Esophagus squamous epithelium (tissue), 5 donors: ENCODE measurements around the gene HERC4. TPM values are rescaled to one million over a fixed set of nuclear protein-coding genes. Genes with fewer than 3 reads are reported as not detected.
"Not testable (repeated sequence)": the region's sequence is repeated elsewhere in the genome, so short reads cannot be mapped to it uniquely, and the experiment has no call there.

ENCODE experiments used
- DNase-seq: peaks from one replicate; lab custom pipeline; 2025; lab: John Stamatoyannopoulos, UW
- H3K27ac ChIP-seq, 4 donors: fragments of 200-600 bp; sonication (generic); one replicate each; pipeline ENCODE4 v1.5.1; 2016 to 2019; ENCODE audit warnings: mild to moderate bottlenecking in 1 of 4
- H3K27me3 ChIP-seq, 4 donors: fragments of 200-600 bp; sonication (generic); 1 replicate in 3 of 4; 2 replicates in 1 of 4; pipeline versions ENCODE4 v1.5.1 to v1.6.0; 2017 to 2021; ENCODE audit warnings: antibody characterized with exemption in 1 of 4
- H3K36me3 ChIP-seq, 3 donors: fragments of 200-600 bp; sonication (generic); one replicate each; pipeline ENCODE4 v1.5.1; 2016 to 2019
- H3K4me1 ChIP-seq, 3 donors: fragments of 200-600 bp; sonication (generic); one replicate each; pipeline ENCODE4 v1.5.1; 2017 to 2019
- H3K4me3 ChIP-seq, 4 donors: fragments of 200-600 bp; sonication (generic); 1 replicate in 3 of 4; 2 replicates in 1 of 4; pipeline ENCODE4 v1.5.1; 2016 to 2019; ENCODE audit warnings: mild to moderate bottlenecking in 2 of 4, moderate library complexity in 1 of 4
- H3K9me3 ChIP-seq, 3 donors: fragments of 200-600 bp; sonication (generic); one replicate each; pipeline ENCODE4 v1.5.1; 2016 to 2019
- POLR2A ChIP-seq, 4 donors: fragments of 450-650 bp; IDR thresholded peaks; one replicate each; pipeline ENCODE4 v1.6.1; 2017; ENCODE audit warnings: antibody characterized with exemption in 4 of 4, mild to moderate bottlenecking in 4 of 4, moderate library complexity in 3 of 4
- WGBS, 2 donors: methylation state at CpG; one replicate each; pipeline ENCODE4 v1.1.5; 2018; 5-methylcytosine and 5-hydroxymethylcytosine counted together
- intact Hi-C: fragments of 100-400 bp; cut with DNase I; formaldehyde crosslinking; loops from one replicate; pipeline ENCODE4 v1.15.0; 2022
- total RNA-seq, 4 donors: library from RNA; depleted of rRNA; stranded (reverse); fragments of >200 nt; gene quantifications; one replicate each; pipeline ENCODE4 v1.1.0, GENCODE V29; 2016
- TF ChIP-seq, protein P1 (sequence below), 6 experiments: fragments of 450-650 bp in 4 of 6; fragments of 200-600 bp in 2 of 6; sonication (generic) in 2 of 6; IDR thresholded peaks; one replicate each; pipeline ENCODE4 v1.5.1; 2016 to 2019; ENCODE audit warnings: antibody characterized with exemption in 6 of 6, mild to moderate bottlenecking in 4 of 6, moderate library complexity in 4 of 6
- donor health status: DM: yes; HTN: yes; CAD: no.

HERC4 gene
- total RNA-seq, 4 donors from 2014 or later: 23.6 to 47.5 (median 35.0) TPM

DNA sequence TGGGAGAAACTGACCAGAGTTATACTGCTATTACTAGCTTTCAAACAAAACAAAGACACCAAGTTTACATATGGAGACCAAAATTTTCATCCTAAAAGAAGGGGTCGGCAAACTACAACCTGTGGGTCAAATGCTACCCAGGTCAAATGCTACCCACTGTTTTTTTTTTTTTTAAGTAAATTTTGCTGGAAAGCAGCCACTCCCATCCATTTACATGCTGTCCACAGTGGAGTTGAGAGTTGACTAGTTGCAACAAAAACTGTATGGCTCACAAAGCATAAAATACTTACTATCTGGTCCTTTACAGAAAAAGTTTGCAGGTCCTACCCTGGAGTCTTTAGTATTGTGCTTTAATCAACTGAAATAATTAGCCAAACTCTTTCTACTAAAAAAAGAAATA lies 99.2 kb downstream of the HERC4 start:
- intact Hi-C loops: no loop called here
- Histone ChIP-seq H3K4me1 (no peaks in the 10 kb centered on the region), H3K9me3 (peaks cover 0 to 14% (median 7%) of the 10 kb centered on the region in 3 donors), H3K4me3 (no peak overlapping the region), H3K36me3 (peaks cover 5 to 97% (median 20%) of the 10 kb centered on the region in 3 donors), H3K27me3 (no peaks in the 10 kb centered on the region), H3K27ac (no peak overlapping the region)
- no peak for DNase-seq
- 88 to 89% methylated on average over 1 of the region's 1 CpG for WGBS, 2 donors
- no peak for TF ChIP-seq POLR2A (IDR thresholded peaks at IDR 0.05)
- TF ChIP-seq, protein P1, sequence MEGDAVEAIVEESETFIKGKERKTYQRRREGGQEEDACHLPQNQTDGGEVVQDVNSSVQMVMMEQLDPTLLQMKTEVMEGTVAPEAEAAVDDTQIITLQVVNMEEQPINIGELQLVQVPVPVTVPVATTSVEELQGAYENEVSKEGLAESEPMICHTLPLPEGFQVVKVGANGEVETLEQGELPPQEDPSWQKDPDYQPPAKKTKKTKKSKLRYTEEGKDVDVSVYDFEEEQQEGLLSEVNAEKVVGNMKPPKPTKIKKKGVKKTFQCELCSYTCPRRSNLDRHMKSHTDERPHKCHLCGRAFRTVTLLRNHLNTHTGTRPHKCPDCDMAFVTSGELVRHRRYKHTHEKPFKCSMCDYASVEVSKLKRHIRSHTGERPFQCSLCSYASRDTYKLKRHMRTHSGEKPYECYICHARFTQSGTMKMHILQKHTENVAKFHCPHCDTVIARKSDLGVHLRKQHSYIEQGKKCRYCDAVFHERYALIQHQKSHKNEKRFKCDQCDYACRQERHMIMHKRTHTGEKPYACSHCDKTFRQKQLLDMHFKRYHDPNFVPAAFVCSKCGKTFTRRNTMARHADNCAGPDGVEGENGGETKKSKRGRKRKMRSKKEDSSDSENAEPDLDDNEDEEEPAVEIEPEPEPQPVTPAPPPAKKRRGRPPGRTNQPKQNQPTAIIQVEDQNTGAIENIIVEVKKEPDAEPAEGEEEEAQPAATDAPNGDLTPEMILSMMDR (IDR thresholded peaks at IDR 0.05): no peak

- no peak overlapping the region for H3K4me3 ChIP-seq
- no peak overlapping the region for H3K27ac ChIP-seq
- peaks cover 0 to 17% (median 7%) of the 10 kb centered on the region in 3 donors for H3K9me3 ChIP-seq
- no peaks in the 10 kb centered on the region for H3K27me3 ChIP-seq
- no peak for TF ChIP-seq POLR2A (IDR thresholded peaks at IDR 0.05)
- TF ChIP-seq, protein P1 (IDR thresholded peaks at IDR 0.05): no peak
- intact Hi-C loops: no loop called here
- peaks cover 0 to 79% (median 5%) of the 10 kb centered on the region in 3 donors for H3K36me3 ChIP-seq
- no peaks in the 10 kb centered on the region for H3K4me1 ChIP-seq
- 95 to 100% methylated on average over 1 of the region's 1 CpG for WGBS, 2 donors
- DNase-seq: no peak
Measured at GRCh38 chr10:67971311-67971710, 103.8 kb downstream of the HERC4 start.

DNA sequence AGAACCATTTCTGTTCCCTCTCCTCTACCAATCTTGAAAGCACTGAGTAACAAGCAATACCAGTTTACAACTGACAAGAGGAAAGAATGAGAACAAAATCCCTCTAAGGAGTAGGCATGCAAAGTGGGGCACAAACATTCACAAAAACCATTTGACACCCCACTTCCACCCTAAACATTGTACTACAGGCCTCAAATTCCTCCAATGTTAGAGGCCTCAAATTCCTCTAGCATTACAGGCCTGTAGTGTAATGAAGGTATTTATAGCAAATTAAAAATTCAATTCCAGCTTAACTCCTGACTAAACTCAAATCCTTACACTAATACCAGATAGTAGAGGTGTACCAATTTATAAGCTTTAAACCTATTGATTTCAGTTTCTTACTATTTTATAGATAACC lies 105.2 kb downstream of the HERC4 start:
- TF ChIP-seq, protein P1 (IDR thresholded peaks at IDR 0.05): no peak
- TF ChIP-seq POLR2A (IDR thresholded peaks at IDR 0.05): no peak
- DNase-seq: no peak
- intact Hi-C loops: no loop called here
- no peak overlapping the region for H3K27ac ChIP-seq
- no peaks in the 10 kb centered on the region for H3K27me3 ChIP-seq
- no peak overlapping the region for H3K4me3 ChIP-seq
- H3K36me3 ChIP-seq: peaks cover 0 to 79% (median 5%) of the 10 kb centered on the region in 3 donors
- H3K4me1 ChIP-seq: no peaks in the 10 kb centered on the region
- peaks cover 0 to 17% (median 7%) of the 10 kb centered on the region in 3 donors for H3K9me3 ChIP-seq

- 63 to 92% methylated on average over 4 of the region's 4 CpGs for WGBS, 2 donors
- H3K9me3 ChIP-seq, H3K4me3 ChIP-seq, H3K4me1 ChIP-seq, H3K27me3 ChIP-seq, intact Hi-C loops, H3K27ac ChIP-seq, DNase-seq: not testable (repeated sequence)
- H3K36me3 ChIP-seq: peaks cover 0 to 64% (median 0%) of the 10 kb centered on the region in 3 donors
Measured at GRCh38 chr10:67966035-67966434, 109.0 kb downstream of the HERC4 start.

DNA sequence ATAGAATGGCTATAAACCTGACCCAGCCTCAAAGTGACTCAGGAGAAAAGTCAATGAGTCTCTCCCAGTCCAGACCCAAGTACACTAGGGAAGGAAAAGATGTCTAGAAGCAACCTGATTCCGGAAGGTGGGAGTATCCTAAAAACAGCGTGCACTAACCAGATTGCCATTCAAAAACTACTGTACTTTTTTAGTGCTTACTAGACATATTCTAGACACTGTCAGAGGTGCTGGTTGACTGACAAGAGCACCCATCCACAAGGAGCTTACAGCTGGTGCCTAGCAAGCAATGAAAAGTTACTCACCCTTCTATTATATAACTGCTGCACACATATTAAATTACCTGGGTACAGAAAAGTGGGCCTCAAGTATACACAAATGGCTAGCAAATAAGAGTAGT lies 109.6 kb downstream of the HERC4 start:
- no peak overlapping the region for H3K27ac ChIP-seq
- WGBS, 2 donors: 97 to 100% methylated on average over 2 of the region's 2 CpGs
- no peaks in the 10 kb centered on the region for H3K27me3 ChIP-seq
- H3K4me1 ChIP-seq: no peaks in the 10 kb centered on the region
- intact Hi-C loops: no loop called here
- no peak overlapping the region for H3K4me3 ChIP-seq
- H3K36me3 ChIP-seq: peaks cover 0 to 64% (median 0%) of the 10 kb centered on the region in 3 donors
- DNase-seq: no peak
- H3K9me3 ChIP-seq: no peaks in the 10 kb centered on the region
- TF ChIP-seq POLR2A (IDR thresholded peaks at IDR 0.05): no peak
- TF ChIP-seq, protein P1 (IDR thresholded peaks at IDR 0.05): no peak
